Measurements from ENCODE around the gene NFATC4.

NFATC4 gene

DNA sequence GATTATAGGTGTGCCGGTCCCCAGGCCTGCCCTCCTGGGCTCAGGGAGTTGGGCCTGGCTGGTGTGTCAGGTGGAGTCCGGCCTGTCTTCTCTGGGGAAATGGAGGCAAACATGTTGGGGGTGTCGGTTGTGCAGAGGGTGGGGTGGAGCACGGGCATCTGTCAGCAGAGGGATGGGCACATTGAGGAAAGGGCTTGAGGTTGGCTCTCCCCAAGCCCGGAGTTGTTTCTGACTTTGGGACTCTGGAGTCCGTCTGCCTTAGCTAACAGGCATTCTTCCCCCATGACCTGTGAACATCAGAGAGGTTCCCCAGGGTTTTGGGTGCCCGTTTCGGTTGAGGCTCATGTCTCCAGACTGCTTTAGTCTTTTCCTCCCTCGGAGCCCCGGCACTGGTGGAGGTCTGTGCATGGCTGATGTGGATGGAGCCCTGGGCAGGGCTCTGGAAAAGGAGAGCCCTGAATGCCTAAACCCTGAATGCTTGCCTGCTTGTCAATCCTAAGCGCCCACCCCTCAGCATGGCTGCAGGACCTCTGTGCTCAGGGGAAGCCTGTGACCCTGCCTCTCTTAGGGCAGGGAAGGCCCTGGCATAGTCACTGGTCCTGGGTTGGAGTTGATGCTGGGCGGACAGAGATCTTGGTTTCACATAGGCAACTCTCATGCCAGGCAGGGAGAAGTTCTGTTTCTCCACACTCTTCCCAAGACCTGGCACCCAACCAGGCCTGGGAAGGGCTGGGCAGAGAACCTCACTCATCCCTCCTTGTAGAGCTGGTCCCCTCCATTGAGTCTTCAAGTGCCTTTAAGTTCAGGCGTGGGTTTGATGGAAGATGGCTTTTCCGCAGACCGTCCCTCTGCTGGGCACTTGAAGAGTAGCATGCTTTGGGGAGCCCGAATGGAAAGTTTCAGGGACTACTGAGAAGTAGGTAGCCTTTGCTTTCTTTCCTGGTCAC, 43.7 kb downstream of the NFATC4 start:
- no peak for DNase-seq

DNA sequence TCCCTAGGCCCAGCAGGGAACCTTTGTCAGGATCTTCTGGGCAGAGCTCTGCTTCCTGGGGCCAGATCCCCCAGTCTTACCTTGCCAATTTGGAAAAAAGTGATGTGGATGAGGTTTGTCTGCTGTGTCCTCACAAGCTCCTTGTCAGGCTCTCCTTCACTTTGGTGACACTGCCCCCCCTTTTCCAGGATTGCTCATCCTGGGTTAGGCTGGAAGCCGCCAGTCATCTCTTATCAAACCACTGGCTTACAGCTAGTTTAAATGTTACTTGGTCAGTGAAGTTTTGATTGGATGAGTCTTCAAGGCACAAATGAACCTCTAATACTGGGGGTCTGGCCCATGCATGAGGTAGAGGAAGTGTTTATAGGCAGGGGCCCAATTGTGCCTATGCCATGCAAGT, 46.1 kb downstream of the NFATC4 start:
- DNase-seq = no peak

DNA sequence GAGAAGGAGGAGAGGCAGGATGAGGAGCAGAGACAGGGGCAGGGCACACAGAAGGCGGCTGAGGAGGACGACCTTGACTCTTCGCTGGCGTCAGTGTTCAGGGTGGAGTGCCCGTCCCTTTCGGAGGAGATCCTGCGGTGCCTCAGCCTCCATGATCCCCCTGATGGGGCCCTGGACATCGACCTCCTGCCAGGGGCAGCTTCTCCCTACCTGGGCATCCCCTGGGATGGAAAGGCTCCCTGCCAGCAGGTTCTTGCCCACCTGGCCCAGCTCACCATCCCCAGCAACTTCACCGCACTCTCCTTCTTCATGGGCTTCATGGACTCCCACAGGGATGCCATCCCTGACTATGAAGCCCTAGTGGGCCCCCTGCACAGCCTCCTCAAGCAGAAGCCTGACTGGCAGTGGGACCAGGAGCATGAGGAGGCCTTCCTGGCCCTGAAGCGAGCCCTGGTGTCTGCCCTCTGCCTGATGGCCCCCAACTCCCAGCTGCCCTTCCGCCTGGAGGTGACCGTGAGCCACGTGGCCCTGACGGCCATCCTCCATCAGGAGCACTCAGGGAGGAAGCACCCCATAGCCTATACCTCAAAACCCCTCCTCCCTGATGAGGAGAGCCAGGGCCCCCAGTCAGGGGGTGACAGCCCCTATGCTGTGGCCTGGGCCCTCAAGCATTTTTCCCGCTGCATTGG, 46.9 kb downstream of the NFATC4 start:
- DNase-seq = no peak

DNA sequence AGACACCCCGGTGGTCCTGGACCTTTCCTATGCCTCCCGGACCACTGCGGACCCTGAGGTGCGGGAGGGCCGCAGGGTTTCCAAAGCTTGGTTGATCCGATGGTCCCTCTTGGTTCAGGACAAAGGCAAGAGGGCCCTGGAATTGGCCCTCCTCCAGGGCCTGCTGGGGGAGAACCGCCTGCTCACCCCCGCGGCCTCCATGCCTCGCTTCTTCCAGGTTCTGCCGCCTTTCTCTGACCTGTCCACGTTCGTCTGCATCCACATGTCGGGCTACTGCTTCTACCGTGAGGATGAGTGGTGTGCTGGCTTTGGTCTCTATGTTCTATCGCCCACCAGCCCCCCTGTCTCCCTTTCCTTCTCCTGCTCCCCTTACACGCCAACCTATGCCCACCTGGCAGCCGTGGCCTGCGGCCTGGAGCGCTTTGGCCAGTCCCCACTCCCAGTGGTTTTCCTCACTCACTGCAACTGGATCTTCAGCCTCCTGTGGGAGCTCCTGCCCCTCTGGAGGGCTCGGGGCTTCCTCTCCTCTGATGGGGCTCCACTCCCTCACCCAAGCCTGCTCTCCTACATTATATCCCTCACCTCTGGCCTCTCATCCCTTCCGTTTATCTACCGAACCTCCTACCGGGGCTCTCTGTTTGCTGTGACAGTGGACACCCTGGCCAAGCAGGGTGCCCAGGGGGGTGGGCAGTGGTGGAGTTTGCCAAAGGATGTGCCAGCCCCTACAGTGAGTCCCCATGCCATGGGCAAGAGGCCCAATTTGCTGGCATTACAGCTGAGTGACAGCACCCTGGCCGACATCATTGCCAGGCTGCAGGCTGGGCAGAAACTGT, 47.7 kb downstream of the NFATC4 start:
- DNase-seq = no peak

DNA sequence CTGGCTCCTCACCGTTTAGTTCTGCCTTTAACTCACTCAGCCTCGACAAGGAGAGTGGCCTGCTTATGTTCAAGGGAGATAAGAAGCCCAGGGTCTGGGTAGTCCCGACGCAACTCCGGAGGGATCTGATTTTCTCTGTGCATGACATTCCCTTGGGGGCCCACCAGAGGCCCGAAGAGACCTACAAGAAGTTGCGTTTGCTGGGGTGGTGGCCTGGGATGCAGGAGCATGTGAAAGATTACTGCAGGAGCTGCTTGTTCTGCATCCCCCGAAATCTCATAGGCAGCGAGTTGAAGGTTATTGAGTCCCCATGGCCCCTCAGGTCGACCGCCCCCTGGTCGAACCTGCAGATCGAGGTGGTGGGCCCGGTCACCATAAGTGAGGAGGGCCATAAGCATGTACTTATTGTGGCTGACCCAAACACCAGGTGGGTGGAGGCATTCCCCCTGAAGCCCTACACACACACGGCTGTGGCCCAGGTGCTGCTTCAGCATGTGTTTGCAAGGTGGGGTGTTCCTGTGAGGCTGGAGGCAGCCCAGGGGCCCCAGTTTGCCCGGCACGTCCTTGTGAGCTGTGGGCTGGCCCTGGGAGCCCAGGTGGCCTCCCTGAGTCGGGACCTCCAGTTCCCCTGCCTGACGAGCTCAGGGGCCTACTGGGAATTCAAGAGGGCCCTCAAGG, 48.4 kb downstream of the NFATC4 start:
- DNase-seq = no peak

DNA sequence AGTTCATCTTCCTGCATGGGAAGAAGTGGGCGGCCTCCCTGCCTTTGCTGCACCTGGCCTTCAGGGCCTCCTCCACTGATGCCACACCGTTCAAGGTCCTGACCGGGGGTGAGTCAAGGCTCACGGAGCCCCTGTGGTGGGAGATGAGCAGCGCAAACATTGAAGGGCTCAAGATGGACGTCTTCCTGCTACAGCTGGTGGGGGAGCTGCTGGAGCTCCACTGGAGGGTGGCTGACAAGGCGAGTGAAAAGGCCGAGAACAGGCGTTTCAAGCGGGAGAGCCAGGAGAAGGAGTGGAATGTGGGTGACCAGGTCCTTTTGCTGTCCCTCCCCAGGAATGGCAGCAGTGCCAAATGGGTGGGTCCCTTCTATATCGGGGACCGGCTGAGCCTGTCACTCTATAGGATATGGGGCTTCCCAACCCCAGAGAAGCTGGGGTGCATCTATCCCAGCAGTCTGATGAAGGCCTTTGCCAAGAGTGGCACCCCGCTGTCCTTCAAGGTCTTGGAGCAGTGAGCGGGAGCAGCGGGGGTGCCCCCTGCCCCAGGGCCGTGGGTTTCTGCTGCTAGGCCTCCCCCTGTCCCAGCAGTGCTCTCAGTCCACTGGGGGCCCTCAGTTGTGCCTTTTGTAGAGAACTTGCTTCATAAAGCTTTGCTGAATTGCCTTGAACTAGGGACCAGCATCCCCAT, 49.1 kb downstream of the NFATC4 start:
- no peak for DNase-seq

DNA sequence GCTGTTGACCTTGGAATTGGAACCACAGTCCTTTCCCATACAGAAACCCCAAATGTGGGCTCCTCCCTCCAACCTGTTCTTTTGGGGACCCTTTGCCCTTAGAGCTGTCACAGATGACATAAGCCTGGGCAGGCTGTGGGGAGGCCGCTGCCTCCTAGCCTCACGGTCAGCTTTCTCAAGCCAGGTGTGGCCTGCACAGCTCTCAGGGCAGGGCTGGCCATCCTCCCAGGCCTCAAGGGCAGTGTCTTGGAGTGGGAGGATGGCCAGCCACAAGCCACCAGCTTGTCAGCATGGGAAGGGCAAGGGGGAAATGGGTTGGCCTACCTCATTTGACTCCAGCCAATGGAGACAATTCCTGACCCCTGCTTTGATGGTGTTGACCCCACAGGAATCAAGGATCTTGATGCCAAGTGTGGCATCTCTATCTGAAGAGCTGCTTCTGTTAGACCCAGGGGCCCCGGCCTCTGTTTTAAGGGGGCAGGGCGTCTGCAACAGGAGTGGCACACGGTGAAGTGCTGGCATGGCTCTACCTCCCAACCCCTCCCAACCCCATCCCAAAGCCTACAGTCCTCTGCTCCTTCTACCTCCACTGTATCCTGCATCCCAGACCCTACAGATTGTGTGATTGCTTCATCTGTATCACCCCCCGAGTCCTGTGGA, 50.0 kb downstream of the NFATC4 start:
- DNase-seq = no peak

DNA sequence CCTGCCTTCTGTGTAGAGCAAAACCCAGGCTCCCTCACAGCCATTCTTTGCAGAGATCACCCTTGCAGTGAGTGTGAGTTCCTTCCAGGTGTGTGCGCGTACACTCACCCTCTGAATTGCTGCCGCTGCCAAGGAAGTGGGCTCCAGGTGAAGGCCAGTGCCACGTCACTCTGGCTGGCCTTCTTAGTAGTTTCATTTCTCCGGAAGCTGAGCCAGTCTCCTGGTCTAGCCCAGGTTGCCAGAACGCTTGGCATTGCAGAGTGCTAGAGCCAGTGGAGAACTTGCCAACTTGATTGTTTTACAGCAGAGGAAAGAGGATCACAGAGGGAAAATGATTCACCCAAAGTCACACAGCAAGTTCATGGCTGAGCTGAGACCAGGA, 50.5 kb downstream of the NFATC4 start:
- DNase-seq = no peak

DNA sequence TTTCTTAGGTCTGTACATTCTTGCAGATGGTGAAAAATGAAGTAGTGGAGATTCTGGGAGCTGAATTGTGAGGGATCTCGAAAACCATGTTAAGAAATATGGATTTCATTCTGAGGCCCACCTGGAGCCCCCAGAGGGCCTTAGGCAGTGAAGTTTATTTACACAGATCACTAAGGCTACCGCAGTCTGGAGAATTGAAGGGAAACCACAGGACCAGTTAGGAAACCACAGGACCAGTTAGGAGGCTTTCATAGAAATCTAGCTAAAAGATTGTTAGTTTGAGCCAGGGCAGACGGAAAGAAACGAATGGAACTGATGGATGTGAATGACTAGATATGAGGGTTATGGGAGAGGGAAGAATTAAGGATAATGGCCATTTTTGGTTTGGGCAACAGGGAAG, 54.3 kb downstream of the NFATC4 start:
- DNase-seq = no peak

DNA sequence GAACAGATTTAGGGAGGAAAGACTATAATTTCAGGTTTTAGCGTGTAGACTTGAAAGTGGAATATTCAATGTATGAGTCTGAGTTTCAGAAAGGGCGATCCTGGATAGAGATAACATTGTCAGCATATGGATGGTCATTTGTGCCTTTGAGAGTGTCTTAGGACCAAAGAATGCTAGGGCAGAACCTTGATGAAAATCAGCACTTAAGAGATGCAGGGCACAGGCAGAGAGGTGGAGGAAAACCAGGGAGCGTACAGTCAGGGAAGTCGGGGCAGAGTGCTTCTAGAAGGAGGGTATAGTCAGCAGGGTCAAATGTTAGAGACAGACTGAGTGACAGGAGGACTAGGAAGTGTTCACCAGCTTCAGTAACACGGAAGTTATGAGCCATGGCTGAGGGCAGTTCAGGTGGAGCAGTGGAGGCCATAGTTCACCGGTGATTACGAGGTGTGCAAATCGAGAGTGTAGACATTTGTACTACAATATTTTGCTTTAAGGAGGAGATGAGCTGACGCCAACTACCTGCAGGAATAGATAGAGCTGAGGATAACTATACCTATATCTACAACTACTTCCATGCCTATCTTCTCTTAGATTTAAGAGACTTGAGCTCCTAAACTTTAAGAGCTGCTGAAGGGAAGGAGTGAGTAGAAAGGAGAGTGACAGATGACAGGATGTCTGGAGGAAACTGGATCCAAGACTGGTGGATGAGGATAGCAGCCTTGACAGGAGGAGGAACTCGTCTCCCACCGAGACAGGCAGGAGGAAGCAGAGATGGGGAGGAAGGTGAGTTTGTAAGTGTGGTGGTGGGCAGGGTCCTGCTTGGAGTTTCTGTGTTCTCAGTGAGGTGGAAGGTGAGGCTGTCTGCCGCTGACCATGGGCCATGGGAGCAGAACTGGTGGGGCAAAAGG, 55.0 kb downstream of the NFATC4 start:
- no peak for DNase-seq

DNA sequence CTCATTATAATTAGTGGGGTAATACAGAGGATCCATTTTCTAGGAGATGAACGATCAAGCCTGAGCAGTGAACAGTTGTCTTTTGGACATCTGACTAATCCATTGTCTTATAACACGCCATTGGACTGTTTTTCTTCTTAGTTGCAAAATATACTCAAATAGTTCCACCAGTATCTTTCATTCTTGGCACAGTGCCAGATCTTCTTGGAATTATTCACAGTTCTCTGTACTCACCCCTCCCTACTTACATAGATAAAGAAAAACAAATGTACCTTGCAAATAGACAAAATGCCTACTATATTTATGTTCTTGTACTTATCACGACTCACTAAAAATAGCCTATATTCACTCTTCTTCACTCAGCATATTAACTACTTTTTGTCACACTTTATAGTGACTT, 57.7 kb downstream of the NFATC4 start:
- no peak for DNase-seq

DNA sequence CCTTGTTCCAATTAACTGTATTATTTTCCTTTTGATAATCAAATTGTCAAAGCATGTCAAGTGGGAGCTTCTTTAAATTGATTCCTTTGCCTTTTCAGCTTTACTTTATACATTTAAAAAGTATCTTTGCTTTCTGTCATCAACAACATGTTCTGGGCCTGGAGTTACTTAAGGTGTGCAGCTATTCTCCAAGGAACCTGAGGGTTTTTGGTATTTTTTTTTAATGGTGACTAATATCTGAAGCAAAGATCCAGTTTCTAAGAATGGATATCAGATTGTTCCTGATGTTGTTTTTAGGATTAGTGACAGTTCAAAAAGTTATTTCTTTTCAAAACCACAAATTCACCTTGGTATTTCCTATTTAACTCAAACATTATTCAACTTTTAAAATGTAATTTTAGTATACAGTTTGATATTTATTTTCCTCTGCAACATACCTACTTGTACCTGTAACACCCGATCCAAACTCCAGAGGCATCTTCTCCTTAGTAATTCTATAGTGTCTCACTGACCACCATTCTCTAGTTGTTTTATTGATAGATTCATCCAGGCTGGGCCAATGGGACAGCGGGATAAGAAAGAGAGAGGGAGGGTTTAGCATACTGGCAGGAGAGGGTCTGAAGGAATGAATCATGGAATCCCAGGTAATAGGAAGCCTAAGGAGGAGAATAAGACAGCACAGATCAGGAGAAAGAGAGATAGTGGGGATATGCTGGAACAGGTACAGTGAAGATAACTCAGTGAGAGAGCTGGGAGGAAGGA, 58.3 kb downstream of the NFATC4 start:
- DNase-seq = no peak

DNA sequence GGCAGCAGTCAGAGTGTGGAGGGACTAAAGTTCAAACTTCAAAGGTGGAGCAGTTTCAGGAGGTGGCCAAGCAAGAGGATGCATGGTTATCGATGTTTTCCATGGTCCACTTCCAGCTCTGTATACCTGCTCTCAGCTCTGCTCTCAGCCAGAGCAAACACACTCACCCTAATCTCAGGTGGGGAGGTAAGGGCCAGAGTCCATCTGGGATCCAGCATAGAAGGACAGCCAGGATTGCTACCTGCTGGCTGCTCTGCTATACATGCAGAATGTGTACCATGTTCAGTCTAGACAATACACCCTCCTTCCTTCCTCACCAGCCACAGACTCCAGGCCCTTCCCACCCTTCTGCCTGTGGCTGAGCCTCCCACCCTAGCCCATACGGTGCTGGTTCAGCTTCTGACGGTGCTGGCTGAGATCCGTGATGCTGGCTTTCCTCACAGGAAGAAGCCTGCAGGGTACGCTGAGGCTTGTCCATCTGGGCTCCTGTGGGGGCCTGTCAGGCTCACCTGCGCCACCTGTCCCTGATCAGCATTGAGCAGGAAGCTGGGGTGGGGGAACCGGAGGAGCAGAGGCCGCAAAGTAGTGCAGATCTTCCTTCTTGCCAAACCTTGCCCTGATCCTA, 59.0 kb downstream of the NFATC4 start:
- DNase-seq = no peak

DNA sequence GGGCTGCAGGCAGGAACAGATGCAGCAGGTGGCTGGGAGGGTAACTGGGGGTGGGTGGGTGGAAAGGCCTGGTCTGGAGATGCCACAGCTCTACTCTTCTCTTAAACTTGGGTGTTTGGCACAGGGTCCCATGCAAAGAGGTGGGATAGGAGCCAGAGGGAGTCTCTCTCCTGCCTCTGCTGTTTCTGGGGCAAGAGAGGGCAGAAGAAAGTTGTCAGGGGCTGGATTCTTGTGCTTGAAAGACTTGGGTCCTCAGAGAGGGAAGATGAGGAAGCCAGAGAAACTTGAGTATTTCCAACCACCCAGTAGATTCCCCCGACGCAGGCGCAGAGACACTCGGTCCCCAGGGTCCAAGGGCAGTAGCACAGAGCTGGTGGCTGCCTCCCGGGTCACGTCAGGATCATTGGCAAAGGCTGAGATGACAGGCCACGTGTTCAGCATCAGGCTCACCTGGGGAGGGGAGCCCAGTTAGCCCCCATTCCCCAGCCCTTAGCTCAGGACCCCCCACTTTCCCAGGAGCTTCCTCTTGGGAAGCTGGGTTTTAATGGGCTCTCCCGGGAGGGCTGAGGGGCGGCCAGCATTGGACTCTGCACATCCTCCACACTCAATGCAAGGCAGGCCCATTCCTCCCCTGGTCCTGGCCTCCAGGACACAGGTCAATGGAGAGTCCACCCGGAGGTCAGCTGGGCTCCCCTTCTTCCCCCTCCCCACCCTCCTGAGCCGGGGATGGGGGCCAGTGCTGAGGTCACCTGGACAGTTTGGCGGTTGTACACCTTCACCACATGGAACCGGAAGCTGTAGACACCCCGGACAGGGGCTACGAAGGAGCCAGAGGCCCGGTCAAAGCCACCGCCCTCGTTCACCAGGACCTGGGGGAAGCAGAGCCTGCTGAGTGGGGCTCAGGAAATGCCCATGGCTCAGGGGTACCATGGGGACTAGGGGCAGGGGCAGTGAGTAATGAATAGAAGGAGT, 59.8 kb downstream of the NFATC4 start:
- no peak for DNase-seq

DNA sequence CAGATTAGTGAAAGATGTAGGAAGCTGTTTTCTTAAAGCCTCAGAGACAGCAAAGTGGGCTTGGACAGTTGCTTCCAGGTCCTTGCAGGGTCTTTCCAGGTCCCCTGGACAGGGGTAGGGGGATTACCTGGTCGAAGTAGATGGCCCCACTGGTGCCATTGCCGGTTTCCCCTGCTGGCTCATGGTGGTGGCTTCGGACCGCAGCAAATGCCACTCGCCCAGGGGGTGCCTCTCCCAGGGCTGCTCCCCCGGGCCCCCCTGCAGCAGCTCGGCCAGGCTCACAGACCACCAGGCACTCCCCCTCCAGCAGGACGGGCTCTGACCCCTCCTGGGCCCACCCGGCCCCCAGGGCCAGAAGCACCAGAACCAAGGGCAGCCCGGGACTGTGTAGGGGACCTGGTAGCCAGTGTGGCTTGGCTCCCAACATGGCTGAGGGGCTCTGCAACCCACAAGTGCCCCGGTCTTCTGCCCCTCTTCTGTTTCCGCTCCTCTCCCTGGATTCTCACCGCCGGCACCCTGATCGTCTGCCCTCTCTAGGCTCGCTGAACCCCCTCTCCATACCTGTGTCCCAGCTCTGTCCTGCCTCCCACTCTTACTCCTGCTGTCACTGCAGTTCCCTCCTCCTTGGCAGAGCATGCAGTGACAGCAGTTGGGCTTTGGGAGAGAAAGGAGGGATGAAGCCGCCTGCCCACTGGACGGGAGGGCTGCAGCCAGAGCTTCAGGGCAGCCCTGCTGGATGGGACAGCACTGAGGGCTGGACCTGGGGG, 60.8 kb downstream of the NFATC4 start:
- no peak for DNase-seq

Data from NCI-H1048 (cell line).